Measurements from ENCODE around the gene PFN4.

The PFN4 gene

DNA sequence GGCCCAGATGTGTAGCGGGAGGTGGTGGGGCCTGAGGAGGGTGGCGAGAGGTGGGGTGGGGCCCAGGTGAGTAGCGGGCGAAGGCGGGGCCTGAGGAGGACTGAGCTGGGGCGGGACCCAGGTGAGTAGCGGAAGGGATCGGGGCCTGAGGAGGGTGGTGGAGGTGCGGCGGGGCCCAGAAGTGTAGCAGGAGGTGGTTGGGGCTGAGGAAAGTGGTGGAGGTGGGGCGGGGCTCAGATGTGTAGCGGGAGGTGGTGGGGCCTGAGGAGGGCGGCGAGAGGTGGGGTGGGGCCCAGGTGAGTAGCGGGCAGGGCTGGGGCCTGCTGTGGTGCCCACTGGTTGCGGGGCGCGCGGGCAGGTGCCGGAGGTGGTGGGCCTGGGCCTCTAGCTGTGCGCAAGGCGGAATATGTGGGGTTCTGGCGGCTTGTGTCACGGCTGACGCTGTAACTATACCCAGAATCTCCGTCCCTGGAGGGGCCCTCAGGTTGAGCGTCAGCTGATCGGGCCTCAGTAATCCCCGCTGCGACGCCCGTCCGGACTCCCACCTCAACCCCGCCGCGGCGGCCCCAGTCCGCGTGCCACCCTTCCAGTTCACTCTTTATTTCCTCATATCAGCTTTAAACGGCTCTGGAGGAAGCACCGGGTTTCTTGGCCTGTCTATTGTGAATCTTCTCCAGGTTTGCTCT, 46.1 kb downstream of the PFN4 start:
- DNase-seq, result no peak

DNA sequence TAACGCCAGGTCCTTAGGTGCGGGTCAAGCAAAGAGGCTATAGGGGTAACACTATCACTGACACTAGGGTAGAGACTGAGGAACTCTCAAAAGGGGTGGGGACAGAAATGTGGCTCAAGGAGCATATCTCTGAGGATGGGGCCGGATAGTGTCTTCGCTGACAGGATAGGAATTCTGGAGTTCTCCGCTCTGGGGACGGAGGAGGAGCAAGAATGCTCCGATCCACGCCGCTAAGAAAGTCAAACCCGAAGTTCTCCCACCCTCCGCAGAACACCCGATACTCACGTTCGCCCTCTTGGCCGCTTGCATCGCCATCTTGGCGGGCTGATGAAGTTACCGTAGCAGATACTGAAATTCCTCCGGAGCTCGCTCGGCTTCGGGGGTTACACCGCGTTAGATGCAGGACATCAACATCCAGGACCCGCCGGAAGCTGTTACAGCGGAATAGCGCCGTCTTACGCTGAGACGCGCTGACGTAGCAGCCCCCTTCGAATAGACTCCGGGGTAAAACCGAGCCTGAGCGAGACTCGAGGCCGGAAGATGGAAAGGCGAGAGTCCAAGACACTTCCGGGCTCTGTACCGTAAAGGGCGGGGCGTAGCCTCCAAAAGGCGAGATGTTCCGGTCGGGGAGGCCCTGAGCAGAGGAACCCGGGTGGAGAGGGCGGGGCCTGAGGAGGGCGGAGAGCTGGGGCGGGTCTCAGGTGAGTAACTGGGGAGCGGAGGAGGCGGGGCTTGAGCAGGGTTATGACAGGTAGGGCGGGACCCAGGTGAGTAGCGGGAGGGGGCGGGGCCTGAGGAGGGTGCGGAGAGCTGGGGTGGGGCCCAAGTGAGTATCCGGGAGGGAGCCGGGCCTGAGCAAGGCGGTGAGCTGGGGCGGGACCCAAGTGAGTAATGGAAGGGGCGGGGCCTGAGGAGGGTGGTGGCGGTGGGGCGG, 47.0 kb downstream of the PFN4 start, which contains the start of gene SF3B6:
Gene SF3B6 (minus strand): TSS at position 412 of the 934 bp plus-strand sequence. CDS start 97 bp downstream, at position 315.
- DNase-seq, result peak; percentile 100

DNA sequence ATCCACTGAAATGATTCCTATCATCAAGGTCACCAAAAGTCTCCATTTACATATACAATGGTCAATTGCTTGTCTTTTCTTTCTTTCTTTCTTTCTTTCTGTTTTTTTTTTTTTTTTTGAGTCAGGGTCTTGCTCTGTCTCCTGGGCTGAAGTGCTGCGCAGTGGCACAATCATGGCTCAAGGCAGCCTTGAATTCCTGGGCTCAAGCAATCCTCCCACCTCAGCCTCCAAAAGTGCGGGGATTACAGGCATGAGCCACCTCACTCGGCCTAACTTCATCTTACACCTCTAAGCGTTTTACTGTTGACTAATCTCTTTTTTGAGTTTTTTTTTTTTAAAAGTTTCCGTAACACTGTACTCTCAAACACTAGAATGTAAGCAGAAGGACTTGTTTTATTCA, 47.9 kb downstream of the PFN4 start:
- no peak for DNase-seq

DNA sequence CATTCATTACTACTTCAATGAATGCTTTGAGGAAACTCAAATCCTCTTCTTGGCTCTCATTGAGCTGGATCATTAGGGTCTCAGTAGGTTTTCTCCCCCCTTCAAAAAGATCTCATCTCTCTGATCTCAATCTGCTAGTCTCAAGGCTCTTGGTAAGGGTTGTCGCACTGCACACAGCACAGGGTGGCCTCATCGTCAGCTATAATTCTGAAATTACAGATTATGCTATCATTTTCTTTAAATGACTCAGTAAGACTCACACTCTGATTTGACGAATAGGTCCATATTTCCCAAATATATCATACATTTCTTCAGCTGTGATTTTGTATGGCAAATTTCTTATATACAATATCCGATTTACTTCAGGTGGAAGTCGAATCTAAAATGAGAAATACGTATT, 49.3 kb downstream of the PFN4 start:
- no peak for DNase-seq

DNA sequence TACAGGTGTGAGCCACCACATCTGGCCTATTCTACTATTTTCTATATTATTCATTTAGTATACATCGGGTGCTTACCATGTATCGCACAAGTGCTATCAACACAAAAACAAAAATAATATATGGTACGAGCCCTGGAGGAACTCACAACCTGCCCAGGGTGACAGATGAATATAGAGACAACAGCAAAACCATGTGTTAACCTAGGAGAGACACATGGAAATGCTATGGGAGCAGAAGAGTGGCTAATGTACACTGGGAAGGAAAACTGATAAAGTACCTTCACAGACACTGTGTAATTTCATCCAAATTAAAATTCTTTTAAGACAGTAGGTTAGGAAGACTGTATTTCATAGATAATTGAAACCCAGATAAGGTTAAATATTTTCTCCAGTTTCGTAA, 50.9 kb downstream of the PFN4 start:
- DNase-seq, result no peak

DNA sequence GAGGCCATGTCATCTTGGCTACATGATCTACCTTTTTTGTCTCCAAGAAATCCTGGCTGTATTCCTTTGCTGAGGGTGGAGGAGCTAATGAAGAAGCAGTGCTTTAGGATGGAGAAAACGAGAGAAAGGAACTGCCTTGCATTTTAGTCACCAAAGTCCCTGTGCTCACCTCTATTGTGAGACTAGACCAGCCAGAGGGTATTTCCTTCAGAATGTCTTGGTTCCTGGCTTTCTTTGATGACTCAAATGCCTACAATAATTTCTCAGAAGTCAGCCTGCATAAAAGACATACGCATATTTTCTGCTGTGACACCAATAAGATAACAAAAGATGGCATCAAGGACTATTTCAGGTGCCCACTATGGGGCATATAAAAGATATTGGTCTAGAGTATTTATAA, 57.8 kb downstream of the PFN4 start:
- no peak for DNase-seq

All from CD4-positive, alpha-beta T cell treated with Interleukin-17A for 1 hour (primary cell).